ENCODE data around the gene FBXL7. TPM values are rescaled to one million over a fixed set of nuclear protein-coding genes. Genes with fewer than 3 reads are reported as not detected.

Gene FBXL7
- polyA plus RNA-seq, 12 donors = 19.8 to 28.4 (median 22.8) TPM; not detected in 1

GRCh38 chr5:15535938-15536337 is 36.0 kb downstream of the FBXL7 start:
- no peak for DNase-seq

GRCh38 chr5:15538516-15538915 is 38.5 kb downstream of the FBXL7 start:
- DNase-seq = no peak

GRCh38 chr5:15539951-15540350 is 40.0 kb downstream of the FBXL7 start:
- DNase-seq = no peak

- no peak for DNase-seq
Observed at GRCh38 chr5:15544039-15544438, 44.1 kb downstream of the FBXL7 start.

DNA sequence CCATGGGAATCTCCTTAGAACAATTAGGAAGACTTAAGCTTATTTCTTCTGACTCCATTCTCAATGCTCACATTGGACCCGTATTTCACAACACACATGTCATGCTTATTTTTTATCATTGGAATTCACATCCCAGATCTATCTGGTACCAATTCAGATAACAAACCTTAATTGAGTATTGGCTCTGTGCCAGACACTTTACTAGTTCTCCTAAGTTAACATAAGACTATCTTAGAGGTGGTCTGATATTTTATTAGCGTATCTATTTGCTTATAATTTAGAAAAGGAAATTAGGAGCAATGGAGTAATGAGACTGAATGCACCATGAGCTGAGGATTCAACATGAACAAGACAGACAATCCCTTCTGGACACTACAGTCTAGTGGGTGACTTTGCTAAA is 45.1 kb downstream of the FBXL7 start:
- DNase-seq = no peak

DNA sequence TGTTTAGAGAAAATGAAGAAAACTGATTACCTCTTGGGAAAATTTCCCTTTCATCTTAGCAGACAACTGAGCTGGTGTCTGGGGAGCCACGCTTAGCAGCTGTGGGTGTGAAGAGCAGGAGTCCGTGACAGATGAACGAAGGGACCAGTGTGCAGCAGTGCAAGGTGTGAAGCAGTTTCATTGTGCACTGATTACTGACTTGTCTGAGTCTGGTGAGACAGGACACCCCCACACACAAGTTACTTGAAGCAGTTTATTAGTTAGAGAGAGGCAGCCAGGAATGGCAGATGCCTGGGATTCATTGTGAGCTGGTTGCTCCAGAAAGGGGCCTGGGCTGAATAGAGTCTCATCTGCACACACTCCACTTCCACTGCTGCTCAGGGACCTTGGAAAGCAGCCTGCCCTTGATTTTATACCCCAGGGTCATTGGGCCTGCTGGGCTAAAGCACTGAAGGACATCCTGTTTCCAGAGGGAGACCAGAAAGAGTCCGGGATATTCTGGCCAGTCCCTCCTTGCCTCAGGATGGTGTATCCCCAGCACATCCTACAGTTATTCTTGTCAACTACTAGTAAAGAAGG is 47.4 kb downstream of the FBXL7 start:
- no peak for DNase-seq

- no peak for DNase-seq
Observed at GRCh38 chr5:15549961-15550360, 50.0 kb downstream of the FBXL7 start.

DNA sequence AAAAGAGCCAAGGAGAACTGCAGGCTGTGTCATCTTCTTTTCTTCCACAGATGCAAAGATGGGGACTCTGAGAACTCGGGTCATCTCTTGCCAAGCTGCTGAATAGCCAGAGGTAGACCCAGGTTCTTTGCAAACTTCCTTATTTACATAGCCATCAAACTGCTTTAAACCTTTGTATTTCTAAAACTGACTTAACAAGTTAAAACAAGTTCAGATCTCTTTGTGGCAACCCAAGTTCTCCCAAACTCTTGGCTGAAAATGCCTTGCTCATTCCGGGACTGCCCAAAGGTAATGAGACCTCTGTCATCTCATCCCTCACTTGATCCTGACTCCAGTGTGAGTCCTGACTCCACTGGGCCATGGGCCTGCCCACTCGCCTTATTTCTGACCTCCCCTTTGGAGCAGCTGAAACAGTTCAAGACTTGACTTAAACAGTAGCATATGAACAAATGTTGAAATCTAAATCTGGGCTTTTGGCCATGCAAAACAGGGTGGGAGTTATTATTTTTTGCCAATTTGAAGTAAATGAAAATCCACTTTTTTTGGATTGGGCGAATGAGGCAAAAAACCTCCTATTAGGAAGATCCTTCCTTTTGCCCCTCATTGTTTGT is 50.6 kb downstream of the FBXL7 start:
- no peak for DNase-seq

GRCh38 chr5:15551113-15551504 is 51.1 kb downstream of the FBXL7 start:
- DNase-seq = no peak

DNA sequence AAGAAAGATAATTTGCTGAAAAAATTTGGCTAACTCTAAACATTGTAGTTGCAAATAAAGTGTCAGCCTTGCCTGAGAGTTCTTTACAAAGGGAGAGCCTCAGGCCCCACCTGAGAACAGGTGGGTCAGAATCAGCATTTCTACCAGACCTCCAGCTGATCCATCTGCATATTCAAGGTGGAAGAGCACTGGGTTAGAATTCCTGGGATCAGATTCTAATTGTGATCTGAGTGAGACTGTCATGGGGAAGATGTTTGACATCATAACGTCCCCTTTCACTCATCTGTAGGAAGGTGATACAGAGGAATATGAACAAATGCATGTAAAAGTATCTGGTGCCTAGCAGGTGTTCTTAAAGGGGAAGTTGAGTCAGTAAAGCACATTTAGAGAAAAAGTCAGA is 54.6 kb downstream of the FBXL7 start:
- DNase-seq = no peak

DNA sequence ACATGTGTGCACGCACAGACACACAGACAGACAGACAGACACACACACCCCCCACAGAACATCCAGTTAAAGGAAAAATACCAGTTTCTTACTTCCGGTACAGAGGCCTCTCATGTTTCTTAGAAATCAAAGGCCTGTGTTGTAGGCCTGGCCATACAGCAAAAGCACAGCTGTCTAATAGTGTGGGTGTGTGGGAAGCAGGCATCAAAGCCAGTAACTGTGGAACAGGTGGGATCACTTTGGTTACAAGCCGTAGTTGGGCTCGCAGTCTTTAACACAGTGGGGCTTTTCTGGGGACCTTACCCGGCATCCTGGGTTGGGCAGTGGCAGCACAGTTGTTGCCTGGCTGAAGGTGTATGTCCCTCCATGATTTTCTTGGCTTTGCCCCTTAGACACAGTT is 55.2 kb downstream of the FBXL7 start:
- no peak for DNase-seq

- DNase-seq = no peak
Observed at GRCh38 chr5:15558240-15558639, 58.3 kb downstream of the FBXL7 start.

DNA sequence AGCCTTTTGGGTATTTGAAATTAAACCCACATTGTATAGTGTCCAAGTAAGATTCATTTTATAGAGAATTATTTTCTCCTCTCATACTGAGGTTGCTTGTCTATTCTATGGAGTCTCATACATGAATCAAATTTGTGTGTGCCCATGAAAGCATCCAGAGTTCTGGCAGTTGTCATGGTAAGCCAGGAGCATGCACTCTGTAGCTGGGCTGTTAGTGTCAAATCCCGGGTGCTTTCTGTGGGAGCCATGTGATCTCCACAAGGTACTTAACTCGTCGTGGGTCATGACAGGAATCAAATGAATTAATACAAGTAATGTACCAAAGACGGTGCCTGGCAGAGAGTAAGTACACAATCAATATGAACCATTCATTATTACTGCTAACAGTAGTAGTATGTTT is 58.7 kb downstream of the FBXL7 start:
- DNase-seq = no peak

DNA sequence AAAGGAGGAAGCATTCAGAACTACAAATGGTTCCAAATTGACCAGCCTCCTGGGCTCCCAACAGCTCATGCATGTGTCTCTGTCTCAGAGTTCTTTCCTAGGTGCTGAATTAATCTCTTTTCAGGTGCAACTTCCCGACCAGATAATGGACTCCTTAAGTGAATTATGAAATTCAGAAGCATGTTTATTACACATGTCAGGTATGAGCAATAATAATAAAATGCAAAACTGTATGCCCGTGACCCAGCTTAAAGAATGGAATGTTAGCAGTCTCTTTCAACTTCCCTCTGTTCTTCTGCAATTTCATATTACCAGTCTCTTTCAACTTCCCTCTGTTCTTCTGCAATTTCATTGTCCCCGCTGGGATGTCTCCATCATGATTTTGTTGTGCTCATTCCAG is 60.4 kb downstream of the FBXL7 start:
- no peak for DNase-seq

DNA sequence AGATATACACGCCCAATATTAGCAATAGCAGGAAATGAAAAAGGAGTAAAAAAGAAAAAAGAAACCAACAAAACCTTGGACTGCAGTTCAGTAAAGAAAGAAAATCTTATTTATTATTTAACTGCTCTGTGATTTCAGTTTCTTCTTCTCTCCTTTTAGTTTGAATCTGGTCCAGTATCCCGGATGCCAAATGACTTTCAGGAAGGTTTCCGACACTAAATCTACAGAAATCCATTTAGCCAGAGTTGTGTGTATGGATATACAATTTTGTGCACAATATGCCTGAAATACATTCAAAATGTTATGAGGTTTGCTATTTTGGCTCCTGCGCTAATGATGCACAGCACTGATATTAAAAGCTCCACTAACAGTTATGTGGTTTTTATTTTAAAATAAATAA is 64.5 kb downstream of the FBXL7 start:
- peak; percentile 71 for DNase-seq

GRCh38 chr5:15564957-15565356 is 65.0 kb downstream of the FBXL7 start:
- DNase-seq = no peak

- no peak for DNase-seq
Observed at GRCh38 chr5:15566306-15566705, 66.3 kb downstream of the FBXL7 start.

- no peak for DNase-seq
Observed at GRCh38 chr5:15566789-15567188, 66.8 kb downstream of the FBXL7 start.

DNA sequence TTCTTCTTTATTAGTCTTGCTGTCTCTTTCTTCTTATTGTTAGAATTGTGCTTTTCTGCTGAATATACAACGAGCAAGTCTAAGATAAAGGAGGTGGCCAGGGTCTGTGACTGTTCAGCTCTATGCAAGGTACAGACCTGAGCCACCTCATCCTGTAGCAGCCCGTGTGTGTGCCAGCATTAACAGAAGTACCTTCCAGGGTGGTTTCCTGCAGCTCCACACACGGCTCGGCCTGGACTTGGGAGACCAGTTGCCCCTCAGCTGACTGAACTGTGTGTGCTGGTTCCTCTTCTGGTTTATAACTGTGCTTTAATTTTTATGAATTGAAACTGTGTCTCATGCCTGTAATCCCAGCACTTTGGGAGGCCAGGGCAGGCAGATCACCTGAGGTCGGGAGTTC is 70.5 kb downstream of the FBXL7 start:
- no peak for DNase-seq

DNA sequence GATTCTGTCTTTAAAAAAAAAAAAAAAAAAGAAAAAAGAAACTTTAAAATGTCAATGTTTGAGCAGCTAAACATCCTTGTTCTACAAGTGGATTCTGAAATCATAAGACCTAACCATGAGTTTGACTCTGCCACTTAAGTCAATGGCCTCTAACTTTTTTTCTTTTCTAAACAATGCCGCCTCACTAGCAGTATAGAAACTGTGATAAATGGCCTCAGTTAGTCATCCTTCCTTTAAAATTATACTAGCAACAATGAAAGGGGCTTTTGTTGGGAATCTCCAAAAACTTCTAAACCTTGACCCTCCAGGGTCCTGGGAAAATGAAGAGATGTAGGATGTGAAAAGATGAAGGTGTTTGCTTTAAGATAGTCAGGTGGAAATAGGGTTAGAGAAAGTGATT is 71.1 kb downstream of the FBXL7 start:
- no peak for DNase-seq

GRCh38 chr5:15571618-15572017 is 71.6 kb downstream of the FBXL7 start:
- no peak for DNase-seq

- DNase-seq = no peak
Observed at GRCh38 chr5:15573590-15573989, 73.6 kb downstream of the FBXL7 start.

DNA sequence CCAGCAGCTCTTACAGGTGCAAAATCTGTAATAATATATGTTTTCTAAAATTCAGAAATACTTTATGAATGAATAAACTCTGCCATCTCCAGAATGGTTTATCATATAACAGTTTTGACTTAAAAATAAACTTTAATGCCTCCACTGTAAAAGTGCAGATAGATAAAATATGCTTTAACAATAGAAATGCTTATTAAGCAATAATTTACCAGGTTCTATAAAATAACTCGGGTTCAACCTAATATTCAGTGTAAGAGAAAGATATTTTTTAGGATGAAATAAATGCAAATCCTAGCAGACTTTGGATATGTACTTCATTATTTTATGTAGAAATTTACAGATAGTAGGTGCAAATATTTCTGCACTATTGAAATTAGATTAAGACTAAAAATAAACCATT is 74.1 kb downstream of the FBXL7 start:
- DNase-seq = no peak

GRCh38 chr5:15574806-15575325 is 74.9 kb downstream of the FBXL7 start:
- DNase-seq = no peak
